WTC11 (cell line): ENCODE results near the gene TFB1M. TPM values are rescaled to one million over a fixed set of nuclear protein-coding genes. Genes with fewer than 3 reads are reported as not detected.

Source experiments
- ATAC-seq: fragments of 200-7000 bp; cut with Tn5 transposase; 2 replicates; pipeline ENCODE4 v1.10.0; 2021; ENCODE audit warnings: mild to moderate bottlenecking, moderate library complexity
- CTCF ChIA-PET: fragments of 300-600 bp; sonication (Branson Sonifier 250); formaldehyde crosslinking; loops from one replicate; lab custom pipeline; 2021; ENCODE audit warnings: antibody characterized with exemption; lab: Charles Lee
- POLR2A ChIA-PET: fragments of 350-600 bp; sonication (Branson Sonifier 250); formaldehyde crosslinking; loops from one replicate; lab custom pipeline; 2021; ENCODE audit warnings: antibody characterized with exemption; lab: Charles Lee
- DNase-seq: peaks from one replicate; pipeline ENCODE4 v3.0.0; 2021; ENCODE audit warnings: low spot score
- H3K27ac Mint-ChIP-seq: 2 replicates; pipeline ENCODE4 v1.8.0; 2021; ENCODE audit warnings: mixed read lengths
- H3K27me3 Mint-ChIP-seq: 2 replicates; pipeline ENCODE4 v1.8.0; 2021; ENCODE audit warnings: low read depth, mild to moderate bottlenecking, moderate library complexity, mixed read lengths
- H3K36me3 Mint-ChIP-seq: 2 replicates; pipeline ENCODE4 v1.8.0; 2021; ENCODE audit warnings: mixed read lengths
- H3K4me1 Mint-ChIP-seq: 2 replicates; pipeline ENCODE4 v1.8.0; 2022; ENCODE audit warnings: mixed read lengths
- H3K4me3 Mint-ChIP-seq: 2 replicates; pipeline ENCODE4 v1.8.0; 2021; ENCODE audit warnings: mild to moderate bottlenecking, moderate library complexity, mixed read lengths
- H3K9me3 Mint-ChIP-seq: 2 replicates; pipeline ENCODE4 v1.8.0; 2021; ENCODE audit warnings: mixed read lengths
- ESRRA ChIP-seq: sonication (generic); formaldehyde crosslinking; IDR thresholded peaks from 2 replicates; pipeline ENCODE4 v1.8.1; 2022; ENCODE audit warnings: mild to moderate bottlenecking, missing genetic modification reagents, borderline replicate concordance
- ETV6 ChIP-seq: sonication (generic); formaldehyde crosslinking; IDR thresholded peaks from 2 replicates; pipeline ENCODE4 v1.8.1; 2022; ENCODE audit warnings: mild to moderate bottlenecking, missing genetic modification reagents
- IRF2 ChIP-seq: sonication (generic); formaldehyde crosslinking; IDR thresholded peaks from 2 replicates; pipeline ENCODE4 v1.8.0; 2022; ENCODE audit warnings: low read depth, missing genetic modification reagents, borderline replicate concordance
- JAZF1 ChIP-seq: fragments of 250-450 bp; sonication (Bioruptor Pico); IDR thresholded peaks from 2 replicates; pipeline ENCODE4 v1.9.0; 2021; ENCODE audit warnings: moderate library complexity, mild to moderate bottlenecking, inconsistent platforms
- KAT7 ChIP-seq: sonication (generic); formaldehyde crosslinking; IDR thresholded peaks from 2 replicates; pipeline ENCODE4 v1.8.1; 2023; ENCODE audit warnings: missing genetic modification reagents, mild to moderate bottlenecking, borderline replicate concordance
- NR2C2 ChIP-seq: sonication (generic); formaldehyde crosslinking; IDR thresholded peaks from 2 replicates; pipeline ENCODE4 v1.8.0; 2022; ENCODE audit warnings: mild to moderate bottlenecking, missing genetic modification reagents
- NR3C1 ChIP-seq: sonication (generic); formaldehyde crosslinking; conservative IDR thresholded peaks from 2 replicates; pipeline ENCODE4 v1.8.1; 2023; ENCODE audit warnings: low read depth, mild to moderate bottlenecking, missing genetic modification reagents
- SP1 ChIP-seq: sonication (generic); formaldehyde crosslinking; conservative IDR thresholded peaks from 2 replicates; pipeline ENCODE4 v1.8.1; 2022; ENCODE audit warnings: missing genetic modification reagents
- TCF7 ChIP-seq: sonication (generic); formaldehyde crosslinking; IDR thresholded peaks from 2 replicates; pipeline ENCODE4 v1.8.0; 2022; ENCODE audit warnings: mild to moderate bottlenecking, low read depth, missing genetic modification reagents, moderate library complexity
- ZNF219 ChIP-seq: sonication (generic); formaldehyde crosslinking; IDR thresholded peaks from 2 replicates; pipeline ENCODE4 v1.8.0; 2023; ENCODE audit warnings: missing genetic modification reagents, mild to moderate bottlenecking, borderline replicate concordance
- ZNF232 ChIP-seq: sonication (generic); formaldehyde crosslinking; IDR thresholded peaks from 2 replicates; pipeline ENCODE4 v1.8.0; 2022; ENCODE audit warnings: mild to moderate bottlenecking, missing genetic modification reagents
- ZNF671 ChIP-seq: fragments of 250-450 bp; sonication (Bioruptor Pico); IDR thresholded peaks from 2 replicates; pipeline ENCODE4 v1.8.0; 2021; ENCODE audit warnings: mild to moderate bottlenecking
- total RNA-seq: library from RNA; stranded (reverse); gene quantifications from 3 replicates; pipeline ENCODE4 v1.2.3, GENCODE V29; 2021
- TF ChIP-seq, protein P1 (sequence below): fragments of 250-450 bp; sonication (Bioruptor Pico); IDR thresholded peaks from 2 replicates; pipeline ENCODE4 v1.8.0; 2021; ENCODE audit warnings: mild to moderate bottlenecking
- TF ChIP-seq, protein P2 (sequence below): sonication (generic); formaldehyde crosslinking; IDR thresholded peaks from 2 replicates; pipeline ENCODE4 v1.8.0; 2022; ENCODE audit warnings: missing genetic modification reagents
- TF ChIP-seq, protein P3 (sequence below): sonication (generic); formaldehyde crosslinking; IDR thresholded peaks from 2 replicates; pipeline ENCODE4 v1.8.1; 2023; ENCODE audit warnings: mild to moderate bottlenecking, missing genetic modification reagents, moderate library complexity
- TF ChIP-seq, protein P4 (sequence below): sonication (generic); formaldehyde crosslinking; IDR thresholded peaks from 2 replicates; pipeline ENCODE4 v1.8.0; 2023; ENCODE audit warnings: missing genetic modification reagents
- TF ChIP-seq, protein P5 (sequence below): sonication (generic); formaldehyde crosslinking; IDR thresholded peaks from 2 replicates; pipeline ENCODE4 v1.8.0; 2022; ENCODE audit warnings: mild to moderate bottlenecking, missing genetic modification reagents
- TF ChIP-seq, protein P6 (sequence below): sonication (generic); formaldehyde crosslinking; IDR thresholded peaks from 2 replicates; pipeline ENCODE4 v1.8.1; 2022; ENCODE audit warnings: missing genetic modification reagents, borderline replicate concordance
- TF ChIP-seq, protein P7 (sequence below): sonication (generic); formaldehyde crosslinking; IDR thresholded peaks from 2 replicates; pipeline ENCODE4 v1.8.1; 2022; ENCODE audit warnings: mild to moderate bottlenecking, moderate library complexity, missing genetic modification reagents
- TF ChIP-seq, protein P8 (sequence below): fragments of 250-450 bp; sonication (Bioruptor Pico); conservative IDR thresholded peaks from 2 replicates; pipeline ENCODE4 v1.9.0; 2021; ENCODE audit warnings: mild to moderate bottlenecking

The TFB1M gene
- total RNA-seq, 1 experiment from 2014 or later: 41.8 TPM

DNA sequence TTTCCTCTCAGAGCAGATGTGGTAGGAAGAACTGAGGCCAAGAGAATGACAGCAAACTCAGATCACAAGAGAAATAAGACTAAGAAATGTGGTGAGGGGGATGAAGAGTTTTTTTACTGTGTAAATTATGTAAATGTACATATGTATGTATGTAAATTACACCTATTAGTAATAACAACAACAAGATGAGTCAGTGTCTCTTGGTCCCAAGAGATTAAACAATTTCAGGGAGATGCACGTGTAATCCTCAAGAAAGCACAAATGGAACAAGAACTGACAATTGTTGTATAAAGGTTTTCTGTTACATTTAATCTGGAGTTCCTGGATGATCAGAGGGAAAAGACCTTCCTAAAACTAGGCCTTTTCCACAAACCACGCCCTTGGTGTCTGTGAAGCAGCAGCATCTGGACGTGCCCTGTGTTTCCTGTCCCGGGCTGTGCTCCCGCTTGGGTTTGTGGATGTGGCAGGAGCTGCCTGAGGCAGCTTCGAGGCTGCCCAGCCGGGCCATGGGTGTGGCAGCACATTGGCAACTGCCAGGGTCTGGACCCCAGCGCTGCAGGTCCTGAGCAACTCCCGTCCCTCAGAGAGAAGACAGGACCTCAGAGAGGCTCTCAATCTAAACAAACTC, 49.5 kb downstream of the TFB1M start (continued):
- TF ChIP-seq, protein P1, sequence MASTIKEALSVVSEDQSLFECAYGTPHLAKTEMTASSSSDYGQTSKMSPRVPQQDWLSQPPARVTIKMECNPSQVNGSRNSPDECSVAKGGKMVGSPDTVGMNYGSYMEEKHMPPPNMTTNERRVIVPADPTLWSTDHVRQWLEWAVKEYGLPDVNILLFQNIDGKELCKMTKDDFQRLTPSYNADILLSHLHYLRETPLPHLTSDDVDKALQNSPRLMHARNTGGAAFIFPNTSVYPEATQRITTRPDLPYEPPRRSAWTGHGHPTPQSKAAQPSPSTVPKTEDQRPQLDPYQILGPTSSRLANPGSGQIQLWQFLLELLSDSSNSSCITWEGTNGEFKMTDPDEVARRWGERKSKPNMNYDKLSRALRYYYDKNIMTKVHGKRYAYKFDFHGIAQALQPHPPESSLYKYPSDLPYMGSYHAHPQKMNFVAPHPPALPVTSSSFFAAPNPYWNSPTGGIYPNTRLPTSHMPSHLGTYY (CRISPR knock-in tag): no peak
- no peak for TF ChIP-seq ZNF671
- TF ChIP-seq NR3C1 (CRISPR knock-in tag): no peak
- no peak for TF ChIP-seq ETV6 (CRISPR knock-in tag)
- TF ChIP-seq, protein P2, sequence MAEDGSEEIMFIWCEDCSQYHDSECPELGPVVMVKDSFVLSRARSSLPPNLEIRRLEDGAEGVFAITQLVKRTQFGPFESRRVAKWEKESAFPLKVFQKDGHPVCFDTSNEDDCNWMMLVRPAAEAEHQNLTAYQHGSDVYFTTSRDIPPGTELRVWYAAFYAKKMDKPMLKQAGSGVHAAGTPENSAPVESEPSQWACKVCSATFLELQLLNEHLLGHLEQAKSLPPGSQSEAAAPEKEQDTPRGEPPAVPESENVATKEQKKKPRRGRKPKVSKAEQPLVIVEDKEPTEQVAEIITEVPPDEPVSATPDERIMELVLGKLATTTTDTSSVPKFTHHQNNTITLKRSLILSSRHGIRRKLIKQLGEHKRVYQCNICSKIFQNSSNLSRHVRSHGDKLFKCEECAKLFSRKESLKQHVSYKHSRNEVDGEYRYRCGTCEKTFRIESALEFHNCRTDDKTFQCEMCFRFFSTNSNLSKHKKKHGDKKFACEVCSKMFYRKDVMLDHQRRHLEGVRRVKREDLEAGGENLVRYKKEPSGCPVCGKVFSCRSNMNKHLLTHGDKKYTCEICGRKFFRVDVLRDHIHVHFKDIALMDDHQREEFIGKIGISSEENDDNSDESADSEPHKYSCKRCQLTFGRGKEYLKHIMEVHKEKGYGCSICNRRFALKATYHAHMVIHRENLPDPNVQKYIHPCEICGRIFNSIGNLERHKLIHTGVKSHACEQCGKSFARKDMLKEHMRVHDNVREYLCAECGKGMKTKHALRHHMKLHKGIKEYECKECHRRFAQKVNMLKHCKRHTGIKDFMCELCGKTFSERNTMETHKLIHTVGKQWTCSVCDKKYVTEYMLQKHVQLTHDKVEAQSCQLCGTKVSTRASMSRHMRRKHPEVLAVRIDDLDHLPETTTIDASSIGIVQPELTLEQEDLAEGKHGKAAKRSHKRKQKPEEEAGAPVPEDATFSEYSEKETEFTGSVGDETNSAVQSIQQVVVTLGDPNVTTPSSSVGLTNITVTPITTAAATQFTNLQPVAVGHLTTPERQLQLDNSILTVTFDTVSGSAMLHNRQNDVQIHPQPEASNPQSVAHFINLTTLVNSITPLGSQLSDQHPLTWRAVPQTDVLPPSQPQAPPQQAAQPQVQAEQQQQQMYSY (CRISPR knock-in tag): no peak
- TF ChIP-seq, protein P3, sequence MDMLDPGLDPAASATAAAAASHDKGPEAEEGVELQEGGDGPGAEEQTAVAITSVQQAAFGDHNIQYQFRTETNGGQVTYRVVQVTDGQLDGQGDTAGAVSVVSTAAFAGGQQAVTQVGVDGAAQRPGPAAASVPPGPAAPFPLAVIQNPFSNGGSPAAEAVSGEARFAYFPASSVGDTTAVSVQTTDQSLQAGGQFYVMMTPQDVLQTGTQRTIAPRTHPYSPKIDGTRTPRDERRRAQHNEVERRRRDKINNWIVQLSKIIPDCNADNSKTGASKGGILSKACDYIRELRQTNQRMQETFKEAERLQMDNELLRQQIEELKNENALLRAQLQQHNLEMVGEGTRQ (CRISPR knock-in tag): no peak

DNA sequence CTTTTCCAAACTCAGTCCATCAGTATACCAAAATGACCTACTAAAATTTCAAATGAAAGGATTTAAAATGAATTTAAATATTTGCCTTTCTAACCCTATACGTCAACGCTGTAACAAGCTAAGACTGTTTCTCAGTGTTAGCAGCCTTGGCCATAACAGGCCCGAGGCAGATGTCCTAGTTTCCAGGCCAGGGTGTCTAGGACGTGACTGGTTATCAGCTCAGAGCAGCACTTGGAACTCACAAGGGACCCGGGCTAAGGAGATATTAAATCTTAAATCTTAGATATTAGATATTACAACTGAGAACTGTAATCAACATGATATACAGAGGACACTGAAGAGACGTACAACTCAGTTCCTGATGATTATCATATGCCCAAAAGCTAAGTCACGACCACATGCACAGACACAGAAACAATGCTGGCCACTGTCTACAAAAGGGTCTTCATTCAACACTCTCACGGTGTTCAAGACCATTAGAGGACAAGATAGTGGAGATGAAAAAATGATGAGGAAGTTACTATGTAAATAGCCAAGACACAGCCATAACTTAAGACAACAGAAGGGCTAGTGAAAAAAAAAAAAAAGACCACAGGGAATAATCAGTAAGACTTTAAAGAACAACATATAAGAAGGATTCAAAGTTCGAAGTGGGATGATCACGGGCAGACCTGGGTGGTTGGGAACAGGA, 50.8 kb downstream of the TFB1M start, which contains the start of gene CLDN20:
Gene CLDN20, plus strand, starts transcription at position 641 of the 691 bp plus-strand sequence. CDS start 11,707 bp downstream, outside the sequence.
- Mint-ChIP-seq H3K9me3 (peaks cover 10% of the 10 kb centered on the region; the same call in 1 of the 2 replicates), H3K27me3 (no peaks in the 10 kb centered on the region), H3K36me3 (peaks cover 40% of the 10 kb centered on the region), H3K27ac (0 out of 2 replicates have a peak within 1 kb of the TSS, but pooled peaks have one; percentile 40), H3K4me1 (peaks cover 36% of the 10 kb centered on the region), H3K4me3 (no peak within 1 kb of the TSS)
- TF ChIP-seq NR2C2 (CRISPR knock-in tag) (no peak), IRF2 (CRISPR knock-in tag) (no peak), JAZF1 (no peak), ZNF219 (CRISPR knock-in tag) (no peak), TCF7 (CRISPR knock-in tag) (no peak), KAT7 (no peak), ZNF671 (no peak), ZNF232 (CRISPR knock-in tag) (no peak), SP1 (CRISPR knock-in tag) (no peak), ESRRA (CRISPR knock-in tag) (no peak)
- TF ChIP-seq, protein P4, sequence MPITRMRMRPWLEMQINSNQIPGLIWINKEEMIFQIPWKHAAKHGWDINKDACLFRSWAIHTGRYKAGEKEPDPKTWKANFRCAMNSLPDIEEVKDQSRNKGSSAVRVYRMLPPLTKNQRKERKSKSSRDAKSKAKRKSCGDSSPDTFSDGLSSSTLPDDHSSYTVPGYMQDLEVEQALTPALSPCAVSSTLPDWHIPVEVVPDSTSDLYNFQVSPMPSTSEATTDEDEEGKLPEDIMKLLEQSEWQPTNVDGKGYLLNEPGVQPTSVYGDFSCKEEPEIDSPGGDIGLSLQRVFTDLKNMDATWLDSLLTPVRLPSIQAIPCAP (CRISPR knock-in tag): no peak
- TF ChIP-seq, protein P5, sequence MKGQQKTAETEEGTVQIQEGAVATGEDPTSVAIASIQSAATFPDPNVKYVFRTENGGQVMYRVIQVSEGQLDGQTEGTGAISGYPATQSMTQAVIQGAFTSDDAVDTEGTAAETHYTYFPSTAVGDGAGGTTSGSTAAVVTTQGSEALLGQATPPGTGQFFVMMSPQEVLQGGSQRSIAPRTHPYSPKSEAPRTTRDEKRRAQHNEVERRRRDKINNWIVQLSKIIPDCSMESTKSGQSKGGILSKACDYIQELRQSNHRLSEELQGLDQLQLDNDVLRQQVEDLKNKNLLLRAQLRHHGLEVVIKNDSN (CRISPR knock-in tag): no peak
- TF ChIP-seq, protein P6, sequence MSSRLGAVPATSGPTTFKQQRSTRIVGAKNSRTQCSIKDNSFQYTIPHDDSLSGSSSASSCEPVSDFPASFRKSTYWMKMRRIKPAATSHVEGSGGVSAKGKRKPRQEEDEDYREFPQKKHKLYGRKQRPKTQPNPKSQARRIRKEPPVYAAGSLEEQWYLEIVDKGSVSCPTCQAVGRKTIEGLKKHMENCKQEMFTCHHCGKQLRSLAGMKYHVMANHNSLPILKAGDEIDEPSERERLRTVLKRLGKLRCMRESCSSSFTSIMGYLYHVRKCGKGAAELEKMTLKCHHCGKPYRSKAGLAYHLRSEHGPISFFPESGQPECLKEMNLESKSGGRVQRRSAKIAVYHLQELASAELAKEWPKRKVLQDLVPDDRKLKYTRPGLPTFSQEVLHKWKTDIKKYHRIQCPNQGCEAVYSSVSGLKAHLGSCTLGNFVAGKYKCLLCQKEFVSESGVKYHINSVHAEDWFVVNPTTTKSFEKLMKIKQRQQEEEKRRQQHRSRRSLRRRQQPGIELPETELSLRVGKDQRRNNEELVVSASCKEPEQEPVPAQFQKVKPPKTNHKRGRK (CRISPR knock-in tag): no peak
- TF ChIP-seq, protein P7, sequence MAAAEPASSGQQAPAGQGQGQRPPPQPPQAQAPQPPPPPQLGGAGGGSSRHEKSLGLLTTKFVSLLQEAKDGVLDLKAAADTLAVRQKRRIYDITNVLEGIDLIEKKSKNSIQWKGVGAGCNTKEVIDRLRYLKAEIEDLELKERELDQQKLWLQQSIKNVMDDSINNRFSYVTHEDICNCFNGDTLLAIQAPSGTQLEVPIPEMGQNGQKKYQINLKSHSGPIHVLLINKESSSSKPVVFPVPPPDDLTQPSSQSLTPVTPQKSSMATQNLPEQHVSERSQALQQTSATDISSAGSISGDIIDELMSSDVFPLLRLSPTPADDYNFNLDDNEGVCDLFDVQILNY (CRISPR knock-in tag): no peak
- TF ChIP-seq, protein P8, sequence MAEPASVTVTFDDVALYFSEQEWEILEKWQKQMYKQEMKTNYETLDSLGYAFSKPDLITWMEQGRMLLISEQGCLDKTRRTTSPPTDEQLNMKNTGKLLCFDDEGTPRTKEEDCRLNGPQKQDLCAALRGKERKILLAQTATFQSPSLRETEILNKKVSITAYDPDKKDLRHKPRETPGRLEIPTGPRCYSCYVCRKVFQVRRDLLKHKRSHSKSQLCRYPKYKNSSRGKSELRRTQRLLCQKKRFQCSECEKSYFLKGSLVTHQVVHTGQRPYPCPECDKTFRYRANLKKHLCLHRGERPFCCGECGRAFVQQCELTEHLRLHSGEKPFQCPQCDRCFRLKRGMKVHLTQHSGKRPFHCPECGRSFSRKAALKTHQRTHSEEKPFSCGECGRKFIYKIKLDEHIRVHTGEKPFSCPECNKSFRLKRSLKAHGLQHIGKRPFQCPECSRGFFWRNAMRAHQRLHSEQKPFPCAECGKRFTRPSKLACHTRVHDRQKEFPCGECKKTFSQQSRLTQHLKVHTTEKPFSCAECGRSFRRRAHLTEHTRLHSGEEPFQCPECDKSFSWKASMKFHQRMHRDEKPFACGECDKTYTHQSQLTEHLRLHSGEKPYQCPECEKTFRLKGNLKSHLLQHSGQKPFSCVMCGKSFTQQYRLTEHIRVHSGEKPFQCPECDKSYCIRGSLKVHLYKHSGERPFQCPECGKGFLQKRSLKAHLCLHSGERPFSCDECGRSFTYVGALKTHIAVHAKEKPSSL (CRISPR knock-in tag): no peak
- DNase-seq (no peak), ATAC-seq (no peak)
- POLR2A ChIA-PET: no interaction called here
- CTCF ChIA-PET: interaction anchor here (1.2 kb wide), 1 partner anchor 395 kb away, joined by 3 read pairs; no protein-coding TSS in a partner anchor
